Measurements from ENCODE around the gene HEPN1.
"Not testable (repeated sequence)": the region's sequence is repeated elsewhere in the genome, so short reads cannot be mapped to it uniquely, and the experiment has no call there.

HEPN1 gene

GRCh38 chr11:124942466-124943253, 23.6 kb downstream of the HEPN1 start:
- no peak for DNase-seq (ENCODE audit: low read depth in 3 of 3)

GRCh38 chr11:124943254-124943616, 24.2 kb downstream of the HEPN1 start:
- no peak for DNase-seq (ENCODE audit: low read depth in 3 of 3)

GRCh38 chr11:124943741-124944140, 24.7 kb downstream of the HEPN1 start:
- no peak for DNase-seq (ENCODE audit: low read depth in 3 of 3)

- no peak for DNase-seq (ENCODE audit: low read depth in 3 of 3)
Measured at GRCh38 chr11:124944565-124944964, 25.5 kb downstream of the HEPN1 start.

- no peak for DNase-seq (ENCODE audit: low read depth in 3 of 3)
Measured at GRCh38 chr11:124945826-124946225, 26.8 kb downstream of the HEPN1 start.

GRCh38 chr11:124946735-124947141, 27.7 kb downstream of the HEPN1 start:
- no peak for DNase-seq (ENCODE audit: low read depth in 3 of 3)

GRCh38 chr11:124950601-124951330, 31.7 kb downstream of the HEPN1 start:
- no peak for DNase-seq (ENCODE audit: low read depth in 3 of 3)

GRCh38 chr11:124951341-124951740, 32.3 kb downstream of the HEPN1 start:
- no peak for DNase-seq (ENCODE audit: low read depth in 3 of 3)

- DNase-seq (ENCODE audit: low read depth in 3 of 3): peak; percentile 93 to 96 (median 95)
Measured at GRCh38 chr11:124953753-124954589, 34.9 kb downstream of the HEPN1 start, which contains the start of gene CCDC15. CCDC15 (plus strand) TSS chr11:124954202; CDS start chr11:124954733, 531 bp downstream.

GRCh38 chr11:124954590-124954955, 35.5 kb downstream of the HEPN1 start:
- no peak for DNase-seq (ENCODE audit: low read depth in 3 of 3)

GRCh38 chr11:124955035-124955434, 36.0 kb downstream of the HEPN1 start:
- no peak for DNase-seq (ENCODE audit: low read depth in 3 of 3)

- DNase-seq (ENCODE audit: low read depth in 3 of 3): no peak
Measured at GRCh38 chr11:124961972-124962609, 43.0 kb downstream of the HEPN1 start.

GRCh38 chr11:124968197-124968596, 49.1 kb downstream of the HEPN1 start:
- not testable (repeated sequence) for DNase-seq (ENCODE audit: low read depth in 3 of 3)
